Right atrium auricular region (tissue), 2 donors: ENCODE measurements around the gene EVI5. TPM values are rescaled to one million over a fixed set of nuclear protein-coding genes. Genes with fewer than 3 reads are reported as not detected.
"Not testable (repeated sequence)": the region's sequence is repeated elsewhere in the genome, so short reads cannot be mapped to it uniquely, and the experiment has no call there.

Experiments used
- DNase-seq: peaks from one replicate; pipeline ENCODE4 v3.0.0-alpha.2; 2019; ENCODE audit warnings: low spot score
- H3K27ac ChIP-seq, 2 donors: fragments of 200-600 bp; sonication (generic); 1 replicate in 1 of 2; 2 replicates in 1 of 2; pipeline ENCODE4 v1.5.1; 2016 to 2019
- H3K27me3 ChIP-seq, 2 donors: fragments of 200-600 bp; sonication (generic); one replicate each; pipeline versions ENCODE4 v1.5.1 to v1.6.0; 2017 to 2019
- H3K36me3 ChIP-seq: fragments of 200-600 bp; sonication (generic); one replicate; pipeline ENCODE4 v1.5.1; 2016
- H3K4me1 ChIP-seq, 2 donors: fragments of 200-600 bp; sonication (generic); one replicate each; pipeline versions ENCODE4 v1.5.1 to v1.6.0; 2017 to 2019
- H3K4me3 ChIP-seq, 2 donors: fragments of 200-600 bp; sonication (generic); 1 replicate in 1 of 2; 2 replicates in 1 of 2; pipeline ENCODE4 v1.5.1; 2017 to 2019; ENCODE audit warnings: mild to moderate bottlenecking in 1 of 2, moderate library complexity in 1 of 2
- H3K9me3 ChIP-seq, 2 donors: fragments of 200-600 bp; sonication (generic); one replicate each; pipeline ENCODE4 v1.5.1; 2019
- total RNA-seq, 2 donors: library from RNA; depleted of rRNA; stranded (reverse); fragments of >200 nt; gene quantifications; one replicate each; pipeline ENCODE4 v1.1.0, GENCODE V29; 2016
- TF ChIP-seq, protein P1 (sequence below), 2 donors: fragments of 200-600 bp; sonication (generic); IDR thresholded peaks; one replicate each; pipeline ENCODE4 v1.5.1; 2019; ENCODE audit warnings: antibody characterized with exemption in 2 of 2

EVI5 gene
- total RNA-seq, 2 donors from 2014 or later = 26.4 to 41.9 TPM

DNA sequence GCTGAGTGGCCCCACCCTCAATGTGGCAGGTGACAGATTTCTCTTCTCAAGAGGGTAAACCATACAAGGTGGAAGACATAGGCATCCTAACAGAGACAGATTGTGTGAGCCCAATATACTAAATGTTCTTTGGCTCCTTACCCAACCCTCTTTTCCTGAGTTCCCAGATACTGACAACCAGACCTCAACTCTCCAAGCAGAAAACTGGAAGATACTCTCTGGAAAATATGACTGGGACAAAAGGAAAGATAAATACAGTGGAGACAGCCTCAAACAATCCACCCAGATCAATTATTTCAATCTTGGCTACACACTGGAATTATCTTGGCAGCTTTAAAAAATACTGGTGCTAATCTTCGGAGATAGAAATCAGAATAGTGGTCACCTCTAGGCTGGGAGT, 6.5 kb downstream of the EVI5 start:
- H3K27me3 ChIP-seq = no peaks in the 10 kb centered on the region
- no peaks in the 10 kb centered on the region for H3K9me3 ChIP-seq
- H3K4me1 ChIP-seq = peaks cover 0 to 38% of the 10 kb centered on the region in 2 donors
- TF ChIP-seq, protein P1, sequence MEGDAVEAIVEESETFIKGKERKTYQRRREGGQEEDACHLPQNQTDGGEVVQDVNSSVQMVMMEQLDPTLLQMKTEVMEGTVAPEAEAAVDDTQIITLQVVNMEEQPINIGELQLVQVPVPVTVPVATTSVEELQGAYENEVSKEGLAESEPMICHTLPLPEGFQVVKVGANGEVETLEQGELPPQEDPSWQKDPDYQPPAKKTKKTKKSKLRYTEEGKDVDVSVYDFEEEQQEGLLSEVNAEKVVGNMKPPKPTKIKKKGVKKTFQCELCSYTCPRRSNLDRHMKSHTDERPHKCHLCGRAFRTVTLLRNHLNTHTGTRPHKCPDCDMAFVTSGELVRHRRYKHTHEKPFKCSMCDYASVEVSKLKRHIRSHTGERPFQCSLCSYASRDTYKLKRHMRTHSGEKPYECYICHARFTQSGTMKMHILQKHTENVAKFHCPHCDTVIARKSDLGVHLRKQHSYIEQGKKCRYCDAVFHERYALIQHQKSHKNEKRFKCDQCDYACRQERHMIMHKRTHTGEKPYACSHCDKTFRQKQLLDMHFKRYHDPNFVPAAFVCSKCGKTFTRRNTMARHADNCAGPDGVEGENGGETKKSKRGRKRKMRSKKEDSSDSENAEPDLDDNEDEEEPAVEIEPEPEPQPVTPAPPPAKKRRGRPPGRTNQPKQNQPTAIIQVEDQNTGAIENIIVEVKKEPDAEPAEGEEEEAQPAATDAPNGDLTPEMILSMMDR (IDR thresholded peaks at IDR 0.05) = no peak
- H3K36me3 ChIP-seq = no peaks in the 10 kb centered on the region
- no peak overlapping the region for H3K4me3 ChIP-seq
- no peak for DNase-seq
- no peak overlapping the region for H3K27ac ChIP-seq

- H3K9me3 ChIP-seq = no peaks in the 10 kb centered on the region
- H3K36me3 ChIP-seq = no peaks in the 10 kb centered on the region
- H3K27ac ChIP-seq = no peak overlapping the region
- no peak overlapping the region for H3K4me3 ChIP-seq
- H3K4me1 ChIP-seq = peaks cover 0 to 20% of the 10 kb centered on the region in 2 donors
- no peak for DNase-seq
- TF ChIP-seq, protein P1 (IDR thresholded peaks at IDR 0.05) = no peak
- no peaks in the 10 kb centered on the region for H3K27me3 ChIP-seq
Measured at GRCh38 chr1:92774407-92774806, 10.5 kb downstream of the EVI5 start.

DNA sequence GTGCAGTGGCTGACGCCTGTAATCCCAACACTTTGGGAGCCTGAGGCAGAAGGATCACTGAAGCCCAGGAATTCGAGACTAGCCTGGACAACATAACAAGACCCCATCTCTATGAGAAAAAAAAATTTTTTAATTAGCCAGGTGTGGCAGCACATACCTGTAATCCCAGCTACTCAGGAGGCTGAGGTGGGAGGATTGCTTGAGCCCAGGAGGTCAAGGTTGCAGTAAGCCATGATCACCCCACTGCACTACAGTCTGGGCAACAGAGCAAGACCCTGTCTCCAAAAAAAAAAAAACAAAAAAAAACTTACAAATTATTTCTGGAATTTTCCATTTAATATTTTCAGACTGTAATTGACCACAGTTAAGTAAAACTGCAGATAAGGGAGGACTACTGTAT, 11.2 kb downstream of the EVI5 start:
- not testable (repeated sequence) for H3K27me3 ChIP-seq, DNase-seq, H3K36me3 ChIP-seq, H3K9me3 ChIP-seq, H3K27ac ChIP-seq, H3K4me3 ChIP-seq
- peaks cover 0 to 20% of the 10 kb centered on the region in 2 donors for H3K4me1 ChIP-seq

DNA sequence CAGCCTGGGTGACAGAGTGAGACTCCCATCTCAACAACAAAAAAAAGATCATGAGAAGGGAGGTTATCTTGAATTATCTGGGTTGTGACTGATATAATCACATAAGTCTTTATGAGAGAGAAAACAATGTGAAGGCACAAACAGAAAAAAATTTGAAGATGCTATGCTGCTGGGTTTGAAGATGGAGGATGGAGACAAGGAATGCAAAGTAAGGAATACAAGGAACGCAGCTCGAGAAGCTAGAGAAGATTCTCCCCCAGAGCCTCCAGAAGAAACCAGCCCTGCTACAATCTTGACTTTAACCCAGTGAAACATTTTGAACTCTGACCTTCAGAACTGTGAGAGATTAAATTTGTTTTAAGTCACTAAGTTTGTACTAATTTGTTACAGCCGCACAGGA, 15.1 kb downstream of the EVI5 start:
- no peak for DNase-seq

DNA sequence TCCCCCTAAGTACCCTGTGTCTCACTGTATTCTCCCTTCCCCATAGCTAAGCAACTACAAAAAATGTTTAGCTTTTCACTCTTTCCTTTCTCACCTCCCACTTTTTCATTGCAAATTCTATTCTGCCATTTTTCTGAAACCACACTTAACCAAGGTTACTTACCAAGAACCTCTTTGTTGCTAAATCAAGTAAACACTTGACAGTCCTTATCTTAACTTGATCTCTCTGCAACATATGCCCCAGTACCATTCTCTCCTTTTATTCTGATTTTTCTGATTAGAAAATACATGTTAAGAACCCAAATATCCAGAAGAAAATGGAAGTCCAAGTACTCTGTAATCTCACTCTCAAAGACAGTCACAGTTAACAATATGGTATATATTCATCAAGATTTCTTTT, 16.0 kb downstream of the EVI5 start:
- peaks cover 0 to 7% of the 10 kb centered on the region in 2 donors for H3K4me1 ChIP-seq
- H3K9me3 ChIP-seq = no peaks in the 10 kb centered on the region
- TF ChIP-seq, protein P1 (IDR thresholded peaks at IDR 0.05) = no peak
- H3K4me3 ChIP-seq = no peak overlapping the region
- DNase-seq = no peak
- no peaks in the 10 kb centered on the region for H3K27me3 ChIP-seq
- H3K27ac ChIP-seq = no peak overlapping the region
- no peaks in the 10 kb centered on the region for H3K36me3 ChIP-seq

More for the DNA sequence above, 15.1 kb downstream of the EVI5 start:
- Histone ChIP-seq H3K27ac (no peak overlapping the region), H3K9me3 (no peaks in the 10 kb centered on the region), H3K27me3 (no peaks in the 10 kb centered on the region), H3K4me3 (no peak overlapping the region), H3K36me3 (no peaks in the 10 kb centered on the region), H3K4me1 (peaks cover 0 to 15% of the 10 kb centered on the region in 2 donors)
- TF ChIP-seq, protein P1 (IDR thresholded peaks at IDR 0.05) = no peak

- H3K9me3 ChIP-seq = no peaks in the 10 kb centered on the region
- peaks cover 0 to 7% of the 10 kb centered on the region in 2 donors for H3K4me1 ChIP-seq
- no peaks in the 10 kb centered on the region for H3K27me3 ChIP-seq
- no peak for DNase-seq
- TF ChIP-seq, protein P1 (IDR thresholded peaks at IDR 0.05) = no peak
- H3K4me3 ChIP-seq = no peak overlapping the region
- no peaks in the 10 kb centered on the region for H3K36me3 ChIP-seq
- H3K27ac ChIP-seq = no peak overlapping the region
Measured at GRCh38 chr1:92768296-92768695, 16.6 kb downstream of the EVI5 start.
